Astrocyte (in vitro differentiated cells and primary cell): ENCODE measurements around the gene RAB6A. TPM values are rescaled to one million over a fixed set of nuclear protein-coding genes. Genes with fewer than 3 reads are reported as not detected.

Experiments used
- DNase-seq: peaks from one replicate; pipeline ENCODE4 v3.0.0-alpha.2; 2010; ENCODE audit warnings: low read depth
- FAIRE-seq: peaks from 2 replicates; lab custom pipeline; 2011; peaks lifted over from hg19 to GRCh38; lab: Jason Lieb, UNC
- H2AFZ ChIP-seq: 2 replicates; pipeline ENCODE4 v1.6.0; 2012; ENCODE audit warnings: low read depth, low read length, inconsistent platforms
- H3K27ac ChIP-seq: 2 replicates; pipeline ENCODE4 v1.5.1; 2011; ENCODE audit warnings: low read depth, low read length, inconsistent platforms
- H3K27me3 ChIP-seq: 2 replicates; pipeline ENCODE4 v1.6.0; 2011; ENCODE audit warnings: low read length, inconsistent platforms; ENCODE audit not compliant: insufficient read depth
- H3K36me3 ChIP-seq: 2 replicates; pipeline ENCODE4 v1.5.1; 2011; ENCODE audit warnings: low read length, inconsistent platforms; ENCODE audit not compliant: insufficient read depth
- H3K4me1 ChIP-seq: 2 replicates; pipeline ENCODE4 v1.5.1; 2011; ENCODE audit warnings: low read length, inconsistent platforms; ENCODE audit not compliant: insufficient read depth
- H3K4me2 ChIP-seq: 2 replicates; pipeline ENCODE4 v1.6.0; 2012; ENCODE audit warnings: low read length, inconsistent platforms
- H3K4me3 ChIP-seq: 2 replicates; pipeline ENCODE4 v1.5.1; 2011; ENCODE audit warnings: low read depth, mild to moderate bottlenecking, low read length, inconsistent platforms; ENCODE audit not compliant: insufficient read depth
- H3K79me2 ChIP-seq: 2 replicates; pipeline ENCODE4 v1.6.0; 2012; ENCODE audit warnings: mild to moderate bottlenecking, low read length, inconsistent platforms; ENCODE audit not compliant: insufficient read depth
- H3K9ac ChIP-seq: 2 replicates; pipeline ENCODE4 v1.6.0; 2012; ENCODE audit warnings: mild to moderate bottlenecking, low read length, inconsistent platforms
- H3K9me3 ChIP-seq: 2 replicates; pipeline ENCODE4 v1.5.1; 2012; ENCODE audit warnings: low read depth, mild to moderate bottlenecking, low read length, inconsistent platforms; ENCODE audit not compliant: insufficient read depth
- H4K20me1 ChIP-seq: 2 replicates; pipeline ENCODE4 v1.6.0; 2012; ENCODE audit warnings: low read length, inconsistent platforms; ENCODE audit not compliant: insufficient read depth
- H3K27ac Mint-ChIP-seq: one replicate; pipeline ENCODE4 v1.8.0; 2021; ENCODE audit warnings: mild to moderate bottlenecking, mixed read lengths; ENCODE audit not compliant: unreplicated experiment
- H3K27me3 Mint-ChIP-seq: one replicate; pipeline ENCODE4 v1.8.0; 2021; ENCODE audit warnings: low read depth, mixed read lengths; ENCODE audit not compliant: unreplicated experiment
- H3K36me3 Mint-ChIP-seq: one replicate; pipeline ENCODE4 v1.8.0; 2021; ENCODE audit warnings: low read depth, mixed read lengths; ENCODE audit not compliant: unreplicated experiment
- H3K4me1 Mint-ChIP-seq: one replicate; pipeline ENCODE4 v1.8.0; 2021; ENCODE audit warnings: low read depth, mixed read lengths; ENCODE audit not compliant: unreplicated experiment
- H3K4me3 Mint-ChIP-seq: one replicate; pipeline ENCODE4 v1.8.0; 2021; ENCODE audit warnings: mild to moderate bottlenecking, moderate library complexity, mixed read lengths; ENCODE audit not compliant: unreplicated experiment
- H3K9me3 Mint-ChIP-seq: one replicate; pipeline ENCODE4 v1.8.0; 2021; ENCODE audit warnings: mild to moderate bottlenecking, mixed read lengths; ENCODE audit not compliant: unreplicated experiment
- CTCF ChIP-seq: IDR thresholded peaks from 2 replicates; pipeline ENCODE4 v1.5.1; 2011; ENCODE audit warnings: low read depth, mild to moderate bottlenecking, inconsistent platforms, low read length, moderate library complexity; ENCODE audit not compliant: insufficient read depth
- EZH2 ChIP-seq: IDR thresholded peaks from 2 replicates; pipeline ENCODE4 v1.6.1; 2012; ENCODE audit warnings: mild to moderate bottlenecking, low read length, inconsistent platforms; ENCODE audit not compliant: insufficient read depth
- total RNA-seq: library from RNA; stranded (reverse); gene quantifications from 2 replicates; pipeline ENCODE4 v1.2.1, GENCODE V29; 2021

Gene RAB6A
- total RNA-seq, 1 donor from 2014 or later, result 185 TPM

GRCh38 chr11:73670808-73671207 is 90.1 kb downstream of the RAB6A start:
- Histone ChIP-seq H3K9me3 (no peaks in the 10 kb centered on the region), H3K9ac (no peak overlapping the region), H3K27me3 (no peaks in the 10 kb centered on the region), H3K4me1 (no peaks in the 10 kb centered on the region), H2AFZ (no peak overlapping the region), H3K4me2 (no peak overlapping the region), H4K20me1 (peaks cover 3% of the 10 kb centered on the region), H3K79me2 (no peaks in the 10 kb centered on the region), H3K27ac (no peak overlapping the region), H3K4me3 (no peak overlapping the region), H3K36me3 (peaks cover 2% of the 10 kb centered on the region)
- DNase-seq (no peak), FAIRE-seq (no peak)
- H3K4me1 Mint-ChIP-seq, result peaks cover 2% of the 10 kb centered on the region
- H3K4me3 Mint-ChIP-seq, result no peak overlapping the region
- peaks cover 2% of the 10 kb centered on the region for H3K36me3 Mint-ChIP-seq
- no peaks in the 10 kb centered on the region for H3K9me3 Mint-ChIP-seq
- TF ChIP-seq EZH2 (no peak), CTCF (no peak)
- H3K27me3 Mint-ChIP-seq, result no peaks in the 10 kb centered on the region
- H3K27ac Mint-ChIP-seq, result no peak overlapping the region

GRCh38 chr11:73667891-73668290 is 93.0 kb downstream of the RAB6A start:
- H3K4me2 ChIP-seq, result no peak overlapping the region
- no peaks in the 10 kb centered on the region for H3K36me3 ChIP-seq
- no peak overlapping the region for H3K4me3 ChIP-seq
- H3K4me3 Mint-ChIP-seq, result no peak overlapping the region
- no peak overlapping the region for H3K9ac ChIP-seq
- no peaks in the 10 kb centered on the region for H3K9me3 ChIP-seq
- H4K20me1 ChIP-seq, result peaks cover 3% of the 10 kb centered on the region
- H2AFZ ChIP-seq, result no peak overlapping the region
- TF ChIP-seq CTCF (no peak), EZH2 (no peak)
- H3K27ac ChIP-seq, result no peak overlapping the region
- H3K4me1 Mint-ChIP-seq, result peaks cover 10% of the 10 kb centered on the region
- H3K9me3 Mint-ChIP-seq, result no peaks in the 10 kb centered on the region
- no peaks in the 10 kb centered on the region for H3K27me3 Mint-ChIP-seq
- FAIRE-seq, result no peak
- no peak overlapping the region for H3K27ac Mint-ChIP-seq
- H3K79me2 ChIP-seq, result no peaks in the 10 kb centered on the region
- peaks cover under 1% of the 10 kb centered on the region for H3K4me1 ChIP-seq
- H3K36me3 Mint-ChIP-seq, result peaks cover 4% of the 10 kb centered on the region
- H3K27me3 ChIP-seq, result no peaks in the 10 kb centered on the region
- no peak for DNase-seq

GRCh38 chr11:73664877-73665276 is 96.0 kb downstream of the RAB6A start:
- Histone ChIP-seq H3K79me2 (no peaks in the 10 kb centered on the region), H3K4me2 (no peak overlapping the region), H4K20me1 (peaks cover 3% of the 10 kb centered on the region), H3K27me3 (no peaks in the 10 kb centered on the region), H3K4me3 (no peak overlapping the region), H3K9ac (no peak overlapping the region), H3K4me1 (peaks cover 9% of the 10 kb centered on the region), H3K27ac (no peak overlapping the region), H3K9me3 (no peaks in the 10 kb centered on the region), H3K36me3 (no peaks in the 10 kb centered on the region), H2AFZ (no peak overlapping the region)
- peaks cover 2% of the 10 kb centered on the region for H3K27me3 Mint-ChIP-seq
- no peak for TF ChIP-seq EZH2
- TF ChIP-seq CTCF, result no peak
- FAIRE-seq, result no peak
- H3K27ac Mint-ChIP-seq, result peak overlapping the region; percentile 21
- no peaks in the 10 kb centered on the region for H3K9me3 Mint-ChIP-seq
- H3K4me3 Mint-ChIP-seq, result no peak overlapping the region
- DNase-seq, result no peak
- H3K4me1 Mint-ChIP-seq, result peaks cover 12% of the 10 kb centered on the region
- peaks cover 4% of the 10 kb centered on the region for H3K36me3 Mint-ChIP-seq
